Adipocyte (in vitro differentiated cells): ENCODE results near the gene GNB1.
"Not testable (repeated sequence)": the region's sequence is repeated elsewhere in the genome, so short reads cannot be mapped to it uniquely, and the experiment has no call there.

Experiments
- DNase-seq: peaks from one replicate; pipeline ENCODE4 v3.0.0-alpha.2; 2015; ENCODE audit warnings: low read depth
- H3K27me3 ChIP-seq: replicated peaks from 2 replicates; pipeline ENCODE4 v1.7.0; 2013; ENCODE audit warnings: mild to moderate bottlenecking, low read length, moderate library complexity; ENCODE audit not compliant: control insufficient read depth, insufficient read depth
- H3K36me3 ChIP-seq: 2 replicates; pipeline ENCODE4 v1.7.0; 2013; ENCODE audit warnings: low read length, mild to moderate bottlenecking, moderate library complexity; ENCODE audit not compliant: control insufficient read depth, insufficient read depth, severe bottlenecking
- H3K4me1 ChIP-seq: 2 replicates; pipeline ENCODE4 v1.7.0; 2013; ENCODE audit warnings: mild to moderate bottlenecking, low read length, moderate library complexity; ENCODE audit not compliant: control insufficient read depth, insufficient read depth
- H3K4me3 ChIP-seq: 2 replicates; pipeline ENCODE4 v1.7.0; 2013; ENCODE audit warnings: mild to moderate bottlenecking, low read length, moderate library complexity
- H3K9ac ChIP-seq: 2 replicates; pipeline ENCODE4 v1.7.0; 2013; ENCODE audit warnings: mild to moderate bottlenecking, low read length, moderate library complexity
- H3K9me3 ChIP-seq: 2 replicates; pipeline ENCODE4 v1.7.0; 2013; ENCODE audit warnings: mild to moderate bottlenecking, low read length, moderate library complexity; ENCODE audit not compliant: control insufficient read depth

GNB1 gene

GRCh38 chr1:1890506-1891348 lies at the start of gene GNB1:
Gene GNB1 (minus strand): TSS chr1:1891087. CDS start chr1:1825453, 65,634 bp downstream.
- H3K9ac ChIP-seq = peak within 1 kb of the TSS; percentile 95
- DNase-seq = peak; percentile 96
- peak within 1 kb of the TSS; percentile 91 for H3K4me3 ChIP-seq
- H3K9me3 ChIP-seq = no peaks in the 10 kb centered on the region
- H3K36me3 ChIP-seq = no peaks in the 10 kb centered on the region
- H3K27me3 ChIP-seq = no peaks in the 10 kb centered on the region
- H3K4me1 ChIP-seq = peaks cover 54% of the 10 kb centered on the region

- H3K9me3 ChIP-seq = no peaks in the 10 kb centered on the region
- H3K9ac ChIP-seq = no peak overlapping the region
- no peaks in the 10 kb centered on the region for H3K36me3 ChIP-seq
- DNase-seq = no peak
- no peaks in the 10 kb centered on the region for H3K4me1 ChIP-seq
- H3K27me3 ChIP-seq = peaks cover 58% of the 10 kb centered on the region
- H3K4me3 ChIP-seq = no peak overlapping the region
Measured at GRCh38 chr1:1940123-1940425, 49.2 kb upstream of the GNB1 start.

GRCh38 chr1:1939296-1940122 lies 48.6 kb upstream of the GNB1 start:
- no peak overlapping the region for H3K9ac ChIP-seq
- DNase-seq = no peak
- H3K4me1 ChIP-seq = no peaks in the 10 kb centered on the region

GRCh38 chr1:1938613-1939295 lies 47.9 kb upstream of the GNB1 start:
- DNase-seq = no peak
- H3K4me1 ChIP-seq = no peaks in the 10 kb centered on the region
- H3K36me3 ChIP-seq = no peaks in the 10 kb centered on the region
- peaks cover 56% of the 10 kb centered on the region for H3K27me3 ChIP-seq
- no peak overlapping the region for H3K4me3 ChIP-seq
- no peaks in the 10 kb centered on the region for H3K9me3 ChIP-seq
- H3K9ac ChIP-seq = no peak overlapping the region

More at GRCh38 chr1:1939296-1940122, 48.6 kb upstream of the GNB1 start:
- no peaks in the 10 kb centered on the region for H3K36me3 ChIP-seq
- no peak overlapping the region for H3K4me3 ChIP-seq
- H3K9me3 ChIP-seq = no peaks in the 10 kb centered on the region
- peaks cover 58% of the 10 kb centered on the region for H3K27me3 ChIP-seq

GRCh38 chr1:1938276-1938573 lies 47.3 kb upstream of the GNB1 start:
- Histone ChIP-seq H3K9me3 (no peaks in the 10 kb centered on the region), H3K9ac (no peak overlapping the region), H3K4me3 (no peak overlapping the region), H3K4me1 (no peaks in the 10 kb centered on the region), H3K27me3 (peaks cover 51% of the 10 kb centered on the region), H3K36me3 (no peaks in the 10 kb centered on the region)
- DNase-seq = no peak

GRCh38 chr1:1937549-1938275 lies 46.8 kb upstream of the GNB1 start:
- Histone ChIP-seq H3K36me3 (no peaks in the 10 kb centered on the region), H3K4me3 (no peak overlapping the region), H3K27me3 (peaks cover 46% of the 10 kb centered on the region), H3K9ac (no peak overlapping the region), H3K9me3 (no peaks in the 10 kb centered on the region), H3K4me1 (no peaks in the 10 kb centered on the region)
- no peak for DNase-seq

GRCh38 chr1:1937061-1937460 lies 46.2 kb upstream of the GNB1 start:
- no peak overlapping the region for H3K4me3 ChIP-seq
- DNase-seq = no peak

GRCh38 chr1:1934848-1935247 lies 44.0 kb upstream of the GNB1 start:
- not testable (repeated sequence) for H3K4me1 ChIP-seq, H3K9ac ChIP-seq, DNase-seq, H3K9me3 ChIP-seq, H3K4me3 ChIP-seq, H3K36me3 ChIP-seq
- peaks cover 27% of the 10 kb centered on the region for H3K27me3 ChIP-seq

More at GRCh38 chr1:1937061-1937460, 46.2 kb upstream of the GNB1 start:
- H3K4me1 ChIP-seq = no peaks in the 10 kb centered on the region
- no peak overlapping the region for H3K9ac ChIP-seq
- H3K9me3 ChIP-seq = no peaks in the 10 kb centered on the region
- H3K36me3 ChIP-seq = no peaks in the 10 kb centered on the region
- H3K27me3 ChIP-seq = peaks cover 39% of the 10 kb centered on the region

- H3K36me3 ChIP-seq = no peaks in the 10 kb centered on the region
- H3K4me1 ChIP-seq = no peaks in the 10 kb centered on the region
- no peak for DNase-seq
- no peak overlapping the region for H3K9ac ChIP-seq
- H3K9me3 ChIP-seq = no peaks in the 10 kb centered on the region
- H3K4me3 ChIP-seq = no peak overlapping the region
- peaks cover 5% of the 10 kb centered on the region for H3K27me3 ChIP-seq
Measured at GRCh38 chr1:1929639-1930545, 39.0 kb upstream of the GNB1 start.

- no peak for DNase-seq
Measured at GRCh38 chr1:1929102-1929638, 38.3 kb upstream of the GNB1 start.

More at GRCh38 chr1:1929102-1929638, 38.3 kb upstream of the GNB1 start:
- H3K9me3 ChIP-seq = no peaks in the 10 kb centered on the region
- H3K36me3 ChIP-seq = no peaks in the 10 kb centered on the region
- H3K9ac ChIP-seq = no peak overlapping the region
- no peaks in the 10 kb centered on the region for H3K4me1 ChIP-seq
- peaks cover 5% of the 10 kb centered on the region for H3K27me3 ChIP-seq
- H3K4me3 ChIP-seq = no peak overlapping the region
